ENCODE data around the gene CAMTA2.
"Not testable (repeated sequence)": the region's sequence is repeated elsewhere in the genome, so short reads cannot be mapped to it uniquely, and the experiment has no call there.

CAMTA2 gene

GRCh38 chr17:4932756-4933155 lies 54.7 kb downstream of the CAMTA2 start:
- Histone ChIP-seq H3K4me3 (no peak overlapping the region), H3K4me1 (peaks cover 0 to 13% (median 0%) of the 10 kb centered on the region in 4 donors), H3K36me3 (peaks cover 8 to 28% (median 11%) of the 10 kb centered on the region in 3 donors), H3K27me3 (no peaks in the 10 kb centered on the region), H3K27ac (no peak overlapping the region), H3K9me3 (no peaks in the 10 kb centered on the region)
- DNase-seq = no peak
- TF ChIP-seq, protein P1, sequence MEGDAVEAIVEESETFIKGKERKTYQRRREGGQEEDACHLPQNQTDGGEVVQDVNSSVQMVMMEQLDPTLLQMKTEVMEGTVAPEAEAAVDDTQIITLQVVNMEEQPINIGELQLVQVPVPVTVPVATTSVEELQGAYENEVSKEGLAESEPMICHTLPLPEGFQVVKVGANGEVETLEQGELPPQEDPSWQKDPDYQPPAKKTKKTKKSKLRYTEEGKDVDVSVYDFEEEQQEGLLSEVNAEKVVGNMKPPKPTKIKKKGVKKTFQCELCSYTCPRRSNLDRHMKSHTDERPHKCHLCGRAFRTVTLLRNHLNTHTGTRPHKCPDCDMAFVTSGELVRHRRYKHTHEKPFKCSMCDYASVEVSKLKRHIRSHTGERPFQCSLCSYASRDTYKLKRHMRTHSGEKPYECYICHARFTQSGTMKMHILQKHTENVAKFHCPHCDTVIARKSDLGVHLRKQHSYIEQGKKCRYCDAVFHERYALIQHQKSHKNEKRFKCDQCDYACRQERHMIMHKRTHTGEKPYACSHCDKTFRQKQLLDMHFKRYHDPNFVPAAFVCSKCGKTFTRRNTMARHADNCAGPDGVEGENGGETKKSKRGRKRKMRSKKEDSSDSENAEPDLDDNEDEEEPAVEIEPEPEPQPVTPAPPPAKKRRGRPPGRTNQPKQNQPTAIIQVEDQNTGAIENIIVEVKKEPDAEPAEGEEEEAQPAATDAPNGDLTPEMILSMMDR (IDR thresholded peaks at IDR 0.05) = no peak
- intact Hi-C loops (cut with DNase I; ENCODE audit: low total_unique reads) = no loop called here

DNA sequence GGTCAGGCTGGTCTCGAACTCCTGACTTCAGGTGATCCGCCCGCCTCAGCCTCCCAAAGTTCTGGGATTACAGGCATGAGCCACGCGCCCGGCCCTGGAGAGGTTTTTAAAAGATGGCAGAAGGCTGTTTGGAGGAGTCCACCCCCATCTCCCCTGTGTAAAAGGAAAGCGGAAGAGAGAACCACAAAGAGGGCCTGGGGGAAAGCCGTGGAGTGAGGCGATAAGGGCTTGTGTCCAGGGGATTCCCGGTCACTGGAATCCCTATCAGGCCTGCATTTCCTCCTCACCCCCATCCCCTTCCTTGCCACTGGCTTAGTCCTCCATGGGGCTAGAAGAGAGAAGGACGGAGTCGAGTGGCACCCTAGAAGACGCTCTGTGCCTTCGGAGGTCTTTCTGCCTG lies 55.5 kb downstream of the CAMTA2 start, which contains the start of gene GP1BA:
Gene GP1BA, plus strand, starts transcription at position 315 of the 400 bp plus-strand sequence. CDS start 328 bp downstream, outside the sequence.
- H3K27ac ChIP-seq = no peak within 1 kb of the TSS
- H3K4me3 ChIP-seq = no peak within 1 kb of the TSS
- intact Hi-C loops (cut with DNase I; ENCODE audit: low total_unique reads) = no loop called here
- H3K9me3 ChIP-seq = no peaks in the 10 kb centered on the region
- DNase-seq = no peak
- TF ChIP-seq, protein P1 (IDR thresholded peaks at IDR 0.05) = no peak
- H3K36me3 ChIP-seq = peaks cover under 1 to 20% (median 3%) of the 10 kb centered on the region in 3 donors
- no peaks in the 10 kb centered on the region for H3K27me3 ChIP-seq
- H3K4me1 ChIP-seq = peaks cover 0 to 9% (median 0%) of the 10 kb centered on the region in 4 donors

DNA sequence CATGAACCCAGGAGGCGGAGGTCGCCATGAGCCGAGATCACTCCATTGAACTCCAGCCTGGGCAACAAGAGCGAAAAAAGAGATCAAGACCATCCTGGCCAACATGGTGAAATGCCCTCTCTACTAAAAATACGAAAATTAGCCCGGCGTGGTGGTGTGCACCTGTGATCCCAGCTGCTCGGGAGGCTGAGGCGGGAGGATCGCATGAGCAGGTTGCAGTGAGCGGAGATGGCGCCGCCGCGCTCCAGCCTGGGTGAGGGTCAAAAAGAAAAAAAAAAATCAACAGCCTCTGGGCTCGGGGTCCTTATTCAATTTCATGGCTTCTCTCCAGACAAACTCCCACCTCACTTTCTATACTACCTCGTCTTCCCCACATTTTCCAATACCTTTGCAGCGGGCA lies 58.6 kb downstream of the CAMTA2 start:
- H3K27me3 ChIP-seq = no peaks in the 10 kb centered on the region
- no peak for DNase-seq

GRCh38 chr17:4926577-4927335 lies 60.7 kb downstream of the CAMTA2 start:
- H3K4me3 ChIP-seq; H3K4me1 ChIP-seq; H3K27me3 ChIP-seq; intact Hi-C loops (cut with DNase I; ENCODE audit: low total_unique reads); H3K36me3 ChIP-seq; H3K27ac ChIP-seq; DNase-seq; H3K9me3 ChIP-seq: not testable (repeated sequence)

More for the DNA sequence above, 58.6 kb downstream of the CAMTA2 start:
- Histone ChIP-seq H3K36me3 (peaks cover 0 to 4% (median 0%) of the 10 kb centered on the region in 3 donors), H3K4me1 (peaks cover 0 to 1% (median 0%) of the 10 kb centered on the region in 4 donors), H3K27ac (no peak overlapping the region), H3K9me3 (no peaks in the 10 kb centered on the region), H3K4me3 (no peak overlapping the region)
- intact Hi-C loops (cut with DNase I; ENCODE audit: low total_unique reads) = no loop called here
- TF ChIP-seq, protein P1 (IDR thresholded peaks at IDR 0.05) = no peak

GRCh38 chr17:4921320-4921719 lies 66.2 kb downstream of the CAMTA2 start:
- Histone ChIP-seq H3K36me3 (no peaks in the 10 kb centered on the region), H3K27ac (no peak overlapping the region), H3K9me3 (no peaks in the 10 kb centered on the region), H3K27me3 (peaks cover 0 to 5% of the 10 kb centered on the region in 2 donors), H3K4me3 (no peak overlapping the region), H3K4me1 (no peaks in the 10 kb centered on the region)
- DNase-seq = no peak
- TF ChIP-seq, protein P1 (IDR thresholded peaks at IDR 0.05) = no peak
- intact Hi-C loops (cut with DNase I; ENCODE audit: low total_unique reads) = no loop called here

DNA sequence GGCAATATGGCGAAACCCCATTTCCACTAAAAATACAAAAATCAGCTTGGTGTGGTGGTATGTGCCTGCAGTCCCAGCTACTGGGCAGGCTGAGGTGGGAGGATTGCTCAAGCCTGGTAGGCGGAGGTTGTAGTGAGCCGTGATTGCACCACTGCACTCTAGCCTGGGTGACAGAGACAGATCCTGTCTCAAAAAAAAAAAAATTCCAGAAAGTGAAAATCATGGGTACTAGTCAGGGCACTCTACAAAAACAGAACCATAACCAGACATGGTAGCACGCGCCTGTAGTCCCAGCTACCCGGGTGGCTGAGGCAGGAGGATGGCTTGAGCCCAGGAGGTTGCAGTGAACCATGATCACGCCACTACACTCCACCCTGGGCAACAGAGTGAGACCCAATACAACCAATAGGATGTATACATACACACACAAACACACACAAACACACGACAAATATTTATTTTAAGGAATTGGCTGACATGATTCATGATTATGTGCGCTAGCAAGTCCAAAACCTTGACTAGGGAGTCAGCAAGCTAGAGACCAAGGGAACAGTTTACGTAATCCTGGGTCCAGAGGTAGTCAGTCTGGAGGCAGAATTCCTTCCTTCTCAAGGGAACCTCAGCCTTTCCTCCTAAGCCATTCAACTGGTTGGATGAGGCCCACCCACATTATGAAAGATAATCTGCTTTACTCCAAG lies 67.0 kb downstream of the CAMTA2 start:
- Histone ChIP-seq H3K27ac (no peak overlapping the region), H3K36me3 (no peaks in the 10 kb centered on the region), H3K9me3 (no peaks in the 10 kb centered on the region), H3K4me1 (no peaks in the 10 kb centered on the region), H3K27me3 (peaks cover 0 to 5% of the 10 kb centered on the region in 2 donors), H3K4me3 (no peak overlapping the region)
- no peak for DNase-seq
- TF ChIP-seq, protein P1 (IDR thresholded peaks at IDR 0.05) = no peak
- intact Hi-C loops (cut with DNase I; ENCODE audit: low total_unique reads) = no loop called here
